GM23338 (cell line): ENCODE data around the gene NHS. TPM values are rescaled to one million over a fixed set of nuclear protein-coding genes. Genes with fewer than 3 reads are reported as not detected.

ENCODE experiments used
- ATAC-seq: fragments of 200-7000 bp; cut with Tn5 transposase; 3 replicates; pipeline ENCODE4 v1.9.1; 2020
- DNase-seq: peaks from one replicate; pipeline ENCODE4 v3.0.0-alpha.2; 2015; ENCODE audit warnings: low spot score
- H2AFZ ChIP-seq: fragments of 200-600 bp; sonication (generic); 2 replicates; pipeline ENCODE4 v1.8.0; 2016; ENCODE audit warnings: antibody characterized with exemption, mild to moderate bottlenecking, moderate library complexity
- H3F3A ChIP-seq: fragments of 200-600 bp; sonication (generic); replicated peaks from 2 replicates; pipeline ENCODE4 v1.8.0; 2017; ENCODE audit warnings: antibody characterized with exemption, mixed run types, low read depth
- H3K27ac ChIP-seq: fragments of 200-600 bp; sonication (generic); 2 replicates; pipeline ENCODE4 v1.6.1; 2016; ENCODE audit warnings: low read depth
- H3K27me3 ChIP-seq: fragments of 200-600 bp; sonication (generic); 2 replicates; pipeline ENCODE4 v1.8.0; 2016; ENCODE audit warnings: mild to moderate bottlenecking, mixed run types, moderate library complexity; ENCODE audit not compliant: insufficient read depth
- H3K36me3 ChIP-seq: fragments of 200-600 bp; sonication (generic); 2 replicates; pipeline ENCODE4 v1.8.0; 2016; ENCODE audit warnings: mild to moderate bottlenecking; ENCODE audit not compliant: insufficient read depth
- H3K4me1 ChIP-seq: fragments of 200-600 bp; sonication (generic); 2 replicates; pipeline ENCODE4 v1.8.0; 2016; ENCODE audit warnings: mild to moderate bottlenecking, moderate library complexity; ENCODE audit not compliant: insufficient read depth
- H3K4me2 ChIP-seq: fragments of 200-600 bp; sonication (generic); 2 replicates; pipeline ENCODE4 v1.7.1; 2017; ENCODE audit warnings: mixed run types
- H3K4me3 ChIP-seq: fragments of 200-600 bp; sonication (generic); 2 replicates; pipeline ENCODE4 v1.6.1; 2016; ENCODE audit warnings: mixed run types
- H3K79me2 ChIP-seq: fragments of 200-600 bp; sonication (generic); replicated peaks from 2 replicates; pipeline ENCODE4 v1.8.0; 2017; ENCODE audit warnings: mild to moderate bottlenecking; ENCODE audit not compliant: insufficient read depth
- H3K9me2 ChIP-seq: fragments of 200-600 bp; sonication (generic); 2 replicates; pipeline ENCODE4 v1.8.0; 2017; ENCODE audit not compliant: insufficient read depth
- H4K20me1 ChIP-seq: fragments of 200-600 bp; sonication (generic); replicated peaks from 2 replicates; pipeline ENCODE4 v1.8.0; 2017; ENCODE audit warnings: mild to moderate bottlenecking; ENCODE audit not compliant: insufficient read depth
- H3K27ac Mint-ChIP-seq: 2 replicates; pipeline ENCODE4 v1.8.0; 2020; ENCODE audit warnings: inconsistent platforms, mild to moderate bottlenecking, moderate library complexity, mixed read lengths
- H3K27me3 Mint-ChIP-seq: 3 replicates; pipeline ENCODE4 v1.8.0; 2022; ENCODE audit warnings: low read depth, mild to moderate bottlenecking, moderate library complexity, mixed read lengths, inconsistent platforms; ENCODE audit not compliant: insufficient read depth, poor library complexity
- H3K36me3 Mint-ChIP-seq: 3 replicates; pipeline ENCODE4 v1.8.0; 2021; ENCODE audit warnings: low read depth, mild to moderate bottlenecking, inconsistent platforms, moderate library complexity, mixed read lengths
- H3K4me1 Mint-ChIP-seq: 3 replicates; pipeline ENCODE4 v1.8.0; 2020; ENCODE audit warnings: mild to moderate bottlenecking, inconsistent platforms, mixed read lengths
- H3K4me3 Mint-ChIP-seq: 3 replicates; pipeline ENCODE4 v1.8.0; 2021; ENCODE audit warnings: moderate library complexity, mild to moderate bottlenecking, inconsistent platforms, mixed read lengths
- H3K9me3 Mint-ChIP-seq: 3 replicates; pipeline ENCODE4 v1.8.0; 2020; ENCODE audit warnings: moderate library complexity, mild to moderate bottlenecking, inconsistent platforms, mixed read lengths
- CREB1 ChIP-seq: fragments of 250-450 bp; sonication (Bioruptor Pico); IDR thresholded peaks from 2 replicates; pipeline ENCODE4 v1.5.0; 2020; ENCODE audit warnings: low read depth, mild to moderate bottlenecking, moderate library complexity
- EZH2 ChIP-seq: fragments of 200-600 bp; sonication (generic); IDR thresholded peaks from one replicate; pipeline ENCODE4 v1.8.0; 2017; ENCODE audit warnings: antibody characterized with exemption, mild to moderate bottlenecking, low read depth; ENCODE audit not compliant: unreplicated experiment
- EZH2phosphoT487 ChIP-seq: fragments of 200-600 bp; sonication (generic); IDR thresholded peaks from one replicate; pipeline ENCODE4 v1.8.1; 2018; ENCODE audit warnings: antibody characterized with exemption; ENCODE audit not compliant: unreplicated experiment
- JUNB ChIP-seq: IDR thresholded peaks from one replicate; pipeline ENCODE4 v1.6.1; 2016; ENCODE audit warnings: antibody characterized with exemption; ENCODE audit not compliant: unreplicated experiment
- NANOG ChIP-seq: IDR thresholded peaks from 2 replicates; pipeline ENCODE4 v1.6.1; 2016; ENCODE audit warnings: antibody characterized with exemption, borderline replicate concordance
- POLR2AphosphoS5 ChIP-seq: IDR thresholded peaks from 2 replicates; pipeline ENCODE4 v1.6.1; 2016; ENCODE audit warnings: antibody characterized with exemption, low read depth
- STAT1 ChIP-seq: IDR thresholded peaks from one replicate; pipeline ENCODE4 v1.6.1; 2016; ENCODE audit warnings: antibody characterized with exemption; ENCODE audit not compliant: unreplicated experiment
- ZNF114 ChIP-seq: fragments of 250-450 bp; sonication (Bioruptor Pico); IDR thresholded peaks from 2 replicates; pipeline ENCODE4 v1.5.0; 2020; ENCODE audit warnings: mild to moderate bottlenecking, moderate library complexity
- ZNF331 ChIP-seq: fragments of 250-450 bp; sonication (Bioruptor Pico); IDR thresholded peaks from 2 replicates; pipeline ENCODE4 v1.5.0; 2020; ENCODE audit warnings: low read depth, mild to moderate bottlenecking, moderate library complexity
- polyA plus RNA-seq: library from polyadenylated mRNA; unstranded; fragments of >200 nt; fragmentation: Nextera tagmentation; extraction: Ambion mirVana; gene quantifications from 2 replicates; pipeline ENCODE4 v1.2.1, GENCODE V29; 2016
- total RNA-seq: library from RNA; depleted of rRNA; stranded (reverse); fragments of >200 nt; shearing (Covaris generic); gene quantifications from 2 replicates; pipeline ENCODE4 v1.2.3, GENCODE V29; 2014
- TF ChIP-seq, protein P1 (sequence below), 2 experiments: fragments of 200-600 bp in 1 of 2; sonication (generic) in 1 of 2; conservative IDR thresholded peaks; 2 replicates each; pipeline versions ENCODE4 v1.5.1 to v1.6.1; 2016 to 2017; ENCODE audit warnings: antibody characterized with exemption in 2 of 2, low read depth in 2 of 2, mild to moderate bottlenecking in 2 of 2, moderate library complexity in 1 of 2
- TF ChIP-seq, protein P2 (sequence below): IDR thresholded peaks from 2 replicates; pipeline ENCODE4 v1.6.1; 2016; ENCODE audit warnings: antibody characterized with exemption
- TF ChIP-seq, protein P3 (sequence below): fragments of 250-450 bp; sonication (Bioruptor Pico); IDR thresholded peaks from 2 replicates; pipeline ENCODE4 v1.5.0; 2020; ENCODE audit warnings: mild to moderate bottlenecking, moderate library complexity

NHS gene
- total and polyA plus RNA-seq, 2 experiments from 2014 or later = 1.8 to 8.2 TPM

DNA sequence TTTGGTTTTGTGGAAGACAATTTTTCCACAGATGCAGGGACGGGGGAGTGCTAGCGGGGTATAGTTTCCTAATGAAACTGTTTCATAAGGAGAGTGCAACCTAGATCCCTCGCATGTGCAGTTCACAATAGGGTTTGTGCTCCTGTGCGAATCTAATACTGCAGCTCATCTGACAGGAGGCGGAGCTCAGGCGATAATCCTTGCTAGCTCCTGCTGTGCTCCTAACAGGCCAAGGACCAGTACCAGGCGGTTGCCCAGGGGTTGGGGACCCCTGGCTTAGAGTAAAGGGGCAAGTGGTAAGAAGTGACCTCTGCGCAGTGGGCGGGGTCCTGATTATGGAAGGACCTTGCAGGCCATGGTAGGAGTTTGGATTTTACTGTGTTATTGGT is 366.1 kb downstream of the NHS start:
- no peak overlapping the region for H3K4me3 Mint-ChIP-seq
- Histone ChIP-seq H3K27ac (no peak overlapping the region), H3F3A (no peaks in the 10 kb centered on the region), H4K20me1 (no peaks in the 10 kb centered on the region), H3K4me1 (no peaks in the 10 kb centered on the region), H2AFZ (no peak overlapping the region), H3K79me2 (no peaks in the 10 kb centered on the region), H3K36me3 (no peaks in the 10 kb centered on the region), H3K9me2 (no peaks in the 10 kb centered on the region), H3K4me3 (no peak overlapping the region), H3K27me3 (peaks cover 24% of the 10 kb centered on the region), H3K4me2 (no peak overlapping the region)
- no peak overlapping the region for H3K27ac Mint-ChIP-seq
- TF ChIP-seq EZH2phosphoT487 (no peak), NANOG (no peak)
- H3K9me3 Mint-ChIP-seq = no peaks in the 10 kb centered on the region
- H3K36me3 Mint-ChIP-seq = no peaks in the 10 kb centered on the region
- peaks cover 8% of the 10 kb centered on the region; the same call in 2 of the 3 replicates for H3K4me1 Mint-ChIP-seq
- ATAC-seq (no peak), DNase-seq (no peak)
- H3K27me3 Mint-ChIP-seq = peaks cover 20% of the 10 kb centered on the region

DNA sequence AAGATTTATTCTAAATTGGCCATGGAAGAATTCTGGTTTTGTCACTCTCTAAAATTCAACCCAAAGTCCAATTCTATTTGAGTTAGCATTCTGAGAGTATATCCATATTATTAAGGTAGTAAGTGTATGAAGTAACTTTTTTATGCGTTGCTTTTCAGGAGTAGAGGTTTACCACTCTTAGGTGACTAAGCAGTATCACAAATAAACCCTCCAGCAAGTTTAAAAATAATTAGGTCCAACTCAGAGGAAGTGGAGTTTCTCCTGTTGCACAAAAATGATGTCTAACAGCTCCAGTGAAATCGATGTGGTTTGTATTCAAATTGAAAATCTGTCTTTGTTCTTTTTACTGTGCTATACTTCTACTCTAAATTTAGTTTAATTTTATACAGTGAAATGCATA is 368.9 kb downstream of the NHS start:
- Histone ChIP-seq H3K4me1 (no peaks in the 10 kb centered on the region), H4K20me1 (no peaks in the 10 kb centered on the region), H3K79me2 (no peaks in the 10 kb centered on the region), H3F3A (no peaks in the 10 kb centered on the region), H3K9me2 (no peaks in the 10 kb centered on the region), H3K36me3 (no peaks in the 10 kb centered on the region), H3K4me2 (no peak overlapping the region), H2AFZ (no peak overlapping the region), H3K27me3 (peaks cover 10% of the 10 kb centered on the region), H3K27ac (no peak overlapping the region), H3K4me3 (no peak overlapping the region)
- ATAC-seq (no peak), DNase-seq (no peak)
- H3K4me3 Mint-ChIP-seq = no peak overlapping the region
- H3K27ac Mint-ChIP-seq = no peak overlapping the region
- H3K9me3 Mint-ChIP-seq = no peaks in the 10 kb centered on the region
- H3K27me3 Mint-ChIP-seq = peaks cover 7% of the 10 kb centered on the region
- H3K36me3 Mint-ChIP-seq = no peaks in the 10 kb centered on the region
- H3K4me1 Mint-ChIP-seq = peaks cover 2% of the 10 kb centered on the region; the same call in 2 of the 3 replicates
- TF ChIP-seq CREB1 (CRISPR knock-in tag) = no peak
- TF ChIP-seq EZH2 = no peak
- TF ChIP-seq NANOG = no peak
- no peak for TF ChIP-seq JUNB
- no peak for TF ChIP-seq POLR2AphosphoS5
- TF ChIP-seq, protein P1, sequence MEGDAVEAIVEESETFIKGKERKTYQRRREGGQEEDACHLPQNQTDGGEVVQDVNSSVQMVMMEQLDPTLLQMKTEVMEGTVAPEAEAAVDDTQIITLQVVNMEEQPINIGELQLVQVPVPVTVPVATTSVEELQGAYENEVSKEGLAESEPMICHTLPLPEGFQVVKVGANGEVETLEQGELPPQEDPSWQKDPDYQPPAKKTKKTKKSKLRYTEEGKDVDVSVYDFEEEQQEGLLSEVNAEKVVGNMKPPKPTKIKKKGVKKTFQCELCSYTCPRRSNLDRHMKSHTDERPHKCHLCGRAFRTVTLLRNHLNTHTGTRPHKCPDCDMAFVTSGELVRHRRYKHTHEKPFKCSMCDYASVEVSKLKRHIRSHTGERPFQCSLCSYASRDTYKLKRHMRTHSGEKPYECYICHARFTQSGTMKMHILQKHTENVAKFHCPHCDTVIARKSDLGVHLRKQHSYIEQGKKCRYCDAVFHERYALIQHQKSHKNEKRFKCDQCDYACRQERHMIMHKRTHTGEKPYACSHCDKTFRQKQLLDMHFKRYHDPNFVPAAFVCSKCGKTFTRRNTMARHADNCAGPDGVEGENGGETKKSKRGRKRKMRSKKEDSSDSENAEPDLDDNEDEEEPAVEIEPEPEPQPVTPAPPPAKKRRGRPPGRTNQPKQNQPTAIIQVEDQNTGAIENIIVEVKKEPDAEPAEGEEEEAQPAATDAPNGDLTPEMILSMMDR (conservative IDR thresholded peaks at IDR 0.05; ENCODE audit: low read depth in 2 of 2) = no peak
- TF ChIP-seq ZNF331 = no peak
- TF ChIP-seq, protein P2, sequence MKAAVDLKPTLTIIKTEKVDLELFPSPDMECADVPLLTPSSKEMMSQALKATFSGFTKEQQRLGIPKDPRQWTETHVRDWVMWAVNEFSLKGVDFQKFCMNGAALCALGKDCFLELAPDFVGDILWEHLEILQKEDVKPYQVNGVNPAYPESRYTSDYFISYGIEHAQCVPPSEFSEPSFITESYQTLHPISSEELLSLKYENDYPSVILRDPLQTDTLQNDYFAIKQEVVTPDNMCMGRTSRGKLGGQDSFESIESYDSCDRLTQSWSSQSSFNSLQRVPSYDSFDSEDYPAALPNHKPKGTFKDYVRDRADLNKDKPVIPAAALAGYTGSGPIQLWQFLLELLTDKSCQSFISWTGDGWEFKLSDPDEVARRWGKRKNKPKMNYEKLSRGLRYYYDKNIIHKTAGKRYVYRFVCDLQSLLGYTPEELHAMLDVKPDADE = no peak
- TF ChIP-seq EZH2phosphoT487 = no peak
- no peak for TF ChIP-seq ZNF114 (CRISPR knock-in tag)
- TF ChIP-seq, protein P3, sequence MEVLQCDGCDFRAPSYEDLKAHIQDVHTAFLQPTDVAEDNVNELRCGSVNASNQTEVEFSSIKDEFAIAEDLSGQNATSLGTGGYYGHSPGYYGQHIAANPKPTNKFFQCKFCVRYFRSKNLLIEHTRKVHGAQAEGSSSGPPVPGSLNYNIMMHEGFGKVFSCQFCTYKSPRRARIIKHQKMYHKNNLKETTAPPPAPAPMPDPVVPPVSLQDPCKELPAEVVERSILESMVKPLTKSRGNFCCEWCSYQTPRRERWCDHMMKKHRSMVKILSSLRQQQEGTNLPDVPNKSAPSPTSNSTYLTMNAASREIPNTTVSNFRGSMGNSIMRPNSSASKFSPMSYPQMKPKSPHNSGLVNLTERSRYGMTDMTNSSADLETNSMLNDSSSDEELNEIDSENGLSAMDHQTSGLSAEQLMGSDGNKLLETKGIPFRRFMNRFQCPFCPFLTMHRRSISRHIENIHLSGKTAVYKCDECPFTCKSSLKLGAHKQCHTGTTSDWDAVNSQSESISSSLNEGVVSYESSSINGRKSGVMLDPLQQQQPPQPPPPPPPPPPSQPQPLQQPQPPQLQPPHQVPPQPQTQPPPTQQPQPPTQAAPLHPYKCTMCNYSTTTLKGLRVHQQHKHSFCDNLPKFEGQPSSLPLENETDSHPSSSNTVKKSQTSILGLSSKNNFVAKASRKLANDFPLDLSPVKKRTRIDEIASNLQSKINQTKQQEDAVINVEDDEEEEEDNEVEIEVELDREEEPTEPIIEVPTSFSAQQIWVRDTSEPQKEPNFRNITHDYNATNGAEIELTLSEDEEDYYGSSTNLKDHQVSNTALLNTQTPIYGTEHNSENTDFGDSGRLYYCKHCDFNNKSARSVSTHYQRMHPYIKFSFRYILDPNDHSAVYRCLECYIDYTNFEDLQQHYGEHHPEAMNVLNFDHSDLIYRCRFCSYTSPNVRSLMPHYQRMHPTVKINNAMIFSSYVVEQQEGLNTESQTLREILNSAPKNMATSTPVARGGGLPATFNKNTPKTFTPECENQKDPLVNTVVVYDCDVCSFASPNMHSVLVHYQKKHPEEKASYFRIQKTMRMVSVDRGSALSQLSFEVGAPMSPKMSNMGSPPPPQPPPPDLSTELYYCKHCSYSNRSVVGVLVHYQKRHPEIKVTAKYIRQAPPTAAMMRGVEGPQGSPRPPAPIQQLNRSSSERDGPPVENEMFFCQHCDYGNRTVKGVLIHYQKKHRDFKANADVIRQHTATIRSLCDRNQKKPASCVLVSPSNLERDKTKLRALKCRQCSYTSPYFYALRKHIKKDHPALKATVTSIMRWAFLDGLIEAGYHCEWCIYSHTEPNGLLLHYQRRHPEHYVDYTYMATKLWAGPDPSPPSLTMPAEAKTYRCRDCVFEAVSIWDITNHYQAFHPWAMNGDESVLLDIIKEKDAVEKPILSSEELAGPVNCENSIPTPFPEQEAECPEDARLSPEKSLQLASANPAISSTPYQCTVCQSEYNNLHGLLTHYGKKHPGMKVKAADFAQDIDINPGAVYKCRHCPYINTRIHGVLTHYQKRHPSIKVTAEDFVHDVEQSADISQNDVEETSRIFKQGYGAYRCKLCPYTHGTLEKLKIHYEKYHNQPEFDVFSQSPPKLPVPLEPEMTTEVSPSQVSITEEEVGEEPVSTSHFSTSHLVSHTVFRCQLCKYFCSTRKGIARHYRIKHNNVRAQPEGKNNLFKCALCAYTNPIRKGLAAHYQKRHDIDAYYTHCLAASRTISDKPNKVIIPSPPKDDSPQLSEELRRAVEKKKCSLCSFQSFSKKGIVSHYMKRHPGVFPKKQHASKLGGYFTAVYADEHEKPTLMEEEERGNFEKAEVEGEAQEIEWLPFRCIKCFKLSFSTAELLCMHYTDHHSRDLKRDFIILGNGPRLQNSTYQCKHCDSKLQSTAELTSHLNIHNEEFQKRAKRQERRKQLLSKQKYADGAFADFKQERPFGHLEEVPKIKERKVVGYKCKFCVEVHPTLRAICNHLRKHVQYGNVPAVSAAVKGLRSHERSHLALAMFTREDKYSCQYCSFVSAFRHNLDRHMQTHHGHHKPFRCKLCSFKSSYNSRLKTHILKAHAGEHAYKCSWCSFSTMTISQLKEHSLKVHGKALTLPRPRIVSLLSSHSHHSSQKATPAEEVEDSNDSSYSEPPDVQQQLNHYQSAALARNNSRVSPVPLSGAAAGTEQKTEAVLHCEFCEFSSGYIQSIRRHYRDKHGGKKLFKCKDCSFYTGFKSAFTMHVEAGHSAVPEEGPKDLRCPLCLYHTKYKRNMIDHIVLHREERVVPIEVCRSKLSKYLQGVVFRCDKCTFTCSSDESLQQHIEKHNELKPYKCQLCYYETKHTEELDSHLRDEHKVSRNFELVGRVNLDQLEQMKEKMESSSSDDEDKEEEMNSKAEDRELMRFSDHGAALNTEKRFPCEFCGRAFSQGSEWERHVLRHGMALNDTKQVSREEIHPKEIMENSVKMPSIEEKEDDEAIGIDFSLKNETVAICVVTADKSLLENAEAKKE (CRISPR knock-in tag) = no peak
- TF ChIP-seq STAT1 = no peak
